ENCODE data around the gene FMNL1.

Gene FMNL1

GRCh38 chr17:45269912-45270311 lies 48.2 kb downstream of the FMNL1 start:
- no peak overlapping the region for H3K27ac Mint-ChIP-seq
- no peak overlapping the region for H3K4me3 Mint-ChIP-seq
- no peak for TF ChIP-seq CTCF (IDR thresholded peaks at IDR 0.05; ENCODE audit: unreplicated experiment in 3 of 3)
- no peaks in the 10 kb centered on the region for H3K27me3 Mint-ChIP-seq (ENCODE audit: low read depth)
- H3K4me1 Mint-ChIP-seq: peaks cover 8% of the 10 kb centered on the region
- no peaks in the 10 kb centered on the region for H3K9me3 Mint-ChIP-seq
- H3K36me3 Mint-ChIP-seq (ENCODE audit: low read depth): peaks cover 37% of the 10 kb centered on the region

- no peaks in the 10 kb centered on the region for H3K9me3 Mint-ChIP-seq
- H3K36me3 Mint-ChIP-seq (ENCODE audit: low read depth): peaks cover 34% of the 10 kb centered on the region
- TF ChIP-seq CTCF (IDR thresholded peaks at IDR 0.05; ENCODE audit: unreplicated experiment in 3 of 3): peak; percentile 26 to 43 (median 36)
- no peak overlapping the region for H3K4me3 Mint-ChIP-seq
- H3K27ac Mint-ChIP-seq: no peak overlapping the region
- peaks cover 10% of the 10 kb centered on the region for H3K4me1 Mint-ChIP-seq
- H3K27me3 Mint-ChIP-seq (ENCODE audit: low read depth): no peaks in the 10 kb centered on the region
Observed at GRCh38 chr17:45270828-45271418, 49.2 kb downstream of the FMNL1 start.

- no peaks in the 10 kb centered on the region for H3K9me3 Mint-ChIP-seq
Observed at GRCh38 chr17:45271603-45272002, 49.9 kb downstream of the FMNL1 start.

GRCh38 chr17:45273551-45273957 lies 51.9 kb downstream of the FMNL1 start:
- Mint-ChIP-seq H3K4me1 (peaks cover 29% of the 10 kb centered on the region), H3K27me3 (ENCODE audit: low read depth) (no peaks in the 10 kb centered on the region), H3K27ac (no peak overlapping the region), H3K36me3 (ENCODE audit: low read depth) (peaks cover 21% of the 10 kb centered on the region), H3K4me3 (no peak overlapping the region), H3K9me3 (no peaks in the 10 kb centered on the region)
- TF ChIP-seq CTCF (IDR thresholded peaks at IDR 0.05; ENCODE audit: unreplicated experiment in 3 of 3): no peak

More at GRCh38 chr17:45271603-45272002, 49.9 kb downstream of the FMNL1 start:
- H3K4me1 Mint-ChIP-seq: peaks cover 14% of the 10 kb centered on the region
- TF ChIP-seq CTCF (IDR thresholded peaks at IDR 0.05; ENCODE audit: unreplicated experiment in 3 of 3): no peak
- H3K36me3 Mint-ChIP-seq (ENCODE audit: low read depth): peaks cover 31% of the 10 kb centered on the region
- H3K4me3 Mint-ChIP-seq: no peak overlapping the region
- H3K27me3 Mint-ChIP-seq (ENCODE audit: low read depth): no peaks in the 10 kb centered on the region
- no peak overlapping the region for H3K27ac Mint-ChIP-seq

- H3K36me3 Mint-ChIP-seq (ENCODE audit: low read depth): peaks cover 20% of the 10 kb centered on the region
- no peaks in the 10 kb centered on the region for H3K9me3 Mint-ChIP-seq
- TF ChIP-seq CTCF (IDR thresholded peaks at IDR 0.05; ENCODE audit: unreplicated experiment in 3 of 3): no peak
Observed at GRCh38 chr17:45274033-45274432, 52.3 kb downstream of the FMNL1 start.

GRCh38 chr17:45276031-45276430 lies 54.3 kb downstream of the FMNL1 start:
- H3K9me3 Mint-ChIP-seq: no peaks in the 10 kb centered on the region
- peak overlapping the region; percentile 44 to 65 (median 60) for H3K27ac Mint-ChIP-seq
- peaks cover 13% of the 10 kb centered on the region for H3K36me3 Mint-ChIP-seq (ENCODE audit: low read depth)
- peaks cover 40% of the 10 kb centered on the region for H3K4me1 Mint-ChIP-seq
- H3K4me3 Mint-ChIP-seq: no peak overlapping the region
- TF ChIP-seq CTCF (IDR thresholded peaks at IDR 0.05; ENCODE audit: unreplicated experiment in 3 of 3): no peak
- H3K27me3 Mint-ChIP-seq (ENCODE audit: low read depth): no peaks in the 10 kb centered on the region

More at GRCh38 chr17:45274033-45274432, 52.3 kb downstream of the FMNL1 start:
- no peaks in the 10 kb centered on the region for H3K27me3 Mint-ChIP-seq (ENCODE audit: low read depth)
- no peak overlapping the region for H3K4me3 Mint-ChIP-seq
- H3K27ac Mint-ChIP-seq: no peak overlapping the region
- H3K4me1 Mint-ChIP-seq: peaks cover 33% of the 10 kb centered on the region

Measured in nephron (organoid).